ENCODE measurements around the gene FNIP1.

GRCh38 chr5:131613423-131613822 lies 183.4 kb downstream of the FNIP1 start:
- TF ChIP-seq, protein P1, sequence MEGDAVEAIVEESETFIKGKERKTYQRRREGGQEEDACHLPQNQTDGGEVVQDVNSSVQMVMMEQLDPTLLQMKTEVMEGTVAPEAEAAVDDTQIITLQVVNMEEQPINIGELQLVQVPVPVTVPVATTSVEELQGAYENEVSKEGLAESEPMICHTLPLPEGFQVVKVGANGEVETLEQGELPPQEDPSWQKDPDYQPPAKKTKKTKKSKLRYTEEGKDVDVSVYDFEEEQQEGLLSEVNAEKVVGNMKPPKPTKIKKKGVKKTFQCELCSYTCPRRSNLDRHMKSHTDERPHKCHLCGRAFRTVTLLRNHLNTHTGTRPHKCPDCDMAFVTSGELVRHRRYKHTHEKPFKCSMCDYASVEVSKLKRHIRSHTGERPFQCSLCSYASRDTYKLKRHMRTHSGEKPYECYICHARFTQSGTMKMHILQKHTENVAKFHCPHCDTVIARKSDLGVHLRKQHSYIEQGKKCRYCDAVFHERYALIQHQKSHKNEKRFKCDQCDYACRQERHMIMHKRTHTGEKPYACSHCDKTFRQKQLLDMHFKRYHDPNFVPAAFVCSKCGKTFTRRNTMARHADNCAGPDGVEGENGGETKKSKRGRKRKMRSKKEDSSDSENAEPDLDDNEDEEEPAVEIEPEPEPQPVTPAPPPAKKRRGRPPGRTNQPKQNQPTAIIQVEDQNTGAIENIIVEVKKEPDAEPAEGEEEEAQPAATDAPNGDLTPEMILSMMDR (CRISPR knock-in tag; IDR thresholded peaks at IDR 0.05), result no peak
- no peak for TF ChIP-seq JUNB (CRISPR knock-in tag; IDR thresholded peaks at IDR 0.05; ENCODE audit: borderline replicate concordance)
- no peak for TF ChIP-seq USF2 (IDR thresholded peaks at IDR 0.05; ENCODE audit: low read depth, low read length)
- no peak for TF ChIP-seq USF2 (CRISPR knock-in tag; IDR thresholded peaks at IDR 0.05; ENCODE audit: borderline replicate concordance)

Measured in HepG2 (cell line).